Measurements from ENCODE around the gene CA4. TPM values are rescaled to one million over a fixed set of nuclear protein-coding genes. Genes with fewer than 3 reads are reported as not detected.
"Not testable (repeated sequence)": the region's sequence is repeated elsewhere in the genome, so short reads cannot be mapped to it uniquely, and the experiment has no call there.

The CA4 gene
- total RNA-seq, 4 donors from 2014 or later: 0.45 to 1.3 (median 1.1) TPM; not detected in 1

DNA sequence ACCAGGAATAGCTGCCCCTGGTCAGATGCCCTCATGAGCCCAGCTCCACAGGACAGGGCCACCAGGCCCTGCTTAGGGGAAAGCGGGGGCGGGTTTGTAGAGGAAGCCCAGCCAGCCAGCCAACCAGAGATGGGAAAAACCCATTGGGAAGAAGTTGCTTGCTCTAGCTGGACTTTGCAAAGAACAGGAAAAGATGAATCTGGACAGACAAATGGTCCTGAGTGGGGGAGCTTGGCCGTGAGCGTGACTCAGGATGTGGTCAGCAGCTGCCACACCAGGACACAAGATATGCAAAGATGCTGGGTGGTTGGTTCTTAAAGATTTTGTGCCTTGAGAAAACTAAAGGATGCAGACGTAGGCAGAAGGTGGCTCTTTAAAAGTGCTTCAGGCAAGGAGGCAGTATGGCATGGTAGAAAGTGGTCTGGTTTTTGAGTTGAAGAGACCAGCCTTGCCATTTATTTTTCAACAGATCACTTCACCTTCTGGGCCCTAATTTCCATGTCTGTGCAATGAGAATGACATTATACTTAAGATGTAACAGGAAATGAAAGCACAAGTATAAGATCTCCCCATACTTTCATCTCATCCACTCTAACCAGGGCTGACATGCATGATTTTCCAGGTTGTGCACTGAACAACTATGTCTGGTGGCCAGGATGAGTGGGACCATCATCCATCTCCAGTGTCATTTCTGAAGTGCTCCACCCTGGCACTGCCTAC is 43.3 kb upstream of the CA4 start:
- 76 to 81% methylated on average over 4 of the region's 5 CpGs for WGBS, 2 donors
- TF ChIP-seq POLR2A (IDR thresholded peaks at IDR 0.05): no peak
- TF ChIP-seq, protein P1, sequence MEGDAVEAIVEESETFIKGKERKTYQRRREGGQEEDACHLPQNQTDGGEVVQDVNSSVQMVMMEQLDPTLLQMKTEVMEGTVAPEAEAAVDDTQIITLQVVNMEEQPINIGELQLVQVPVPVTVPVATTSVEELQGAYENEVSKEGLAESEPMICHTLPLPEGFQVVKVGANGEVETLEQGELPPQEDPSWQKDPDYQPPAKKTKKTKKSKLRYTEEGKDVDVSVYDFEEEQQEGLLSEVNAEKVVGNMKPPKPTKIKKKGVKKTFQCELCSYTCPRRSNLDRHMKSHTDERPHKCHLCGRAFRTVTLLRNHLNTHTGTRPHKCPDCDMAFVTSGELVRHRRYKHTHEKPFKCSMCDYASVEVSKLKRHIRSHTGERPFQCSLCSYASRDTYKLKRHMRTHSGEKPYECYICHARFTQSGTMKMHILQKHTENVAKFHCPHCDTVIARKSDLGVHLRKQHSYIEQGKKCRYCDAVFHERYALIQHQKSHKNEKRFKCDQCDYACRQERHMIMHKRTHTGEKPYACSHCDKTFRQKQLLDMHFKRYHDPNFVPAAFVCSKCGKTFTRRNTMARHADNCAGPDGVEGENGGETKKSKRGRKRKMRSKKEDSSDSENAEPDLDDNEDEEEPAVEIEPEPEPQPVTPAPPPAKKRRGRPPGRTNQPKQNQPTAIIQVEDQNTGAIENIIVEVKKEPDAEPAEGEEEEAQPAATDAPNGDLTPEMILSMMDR (IDR thresholded peaks at IDR 0.05): no peak

DNA sequence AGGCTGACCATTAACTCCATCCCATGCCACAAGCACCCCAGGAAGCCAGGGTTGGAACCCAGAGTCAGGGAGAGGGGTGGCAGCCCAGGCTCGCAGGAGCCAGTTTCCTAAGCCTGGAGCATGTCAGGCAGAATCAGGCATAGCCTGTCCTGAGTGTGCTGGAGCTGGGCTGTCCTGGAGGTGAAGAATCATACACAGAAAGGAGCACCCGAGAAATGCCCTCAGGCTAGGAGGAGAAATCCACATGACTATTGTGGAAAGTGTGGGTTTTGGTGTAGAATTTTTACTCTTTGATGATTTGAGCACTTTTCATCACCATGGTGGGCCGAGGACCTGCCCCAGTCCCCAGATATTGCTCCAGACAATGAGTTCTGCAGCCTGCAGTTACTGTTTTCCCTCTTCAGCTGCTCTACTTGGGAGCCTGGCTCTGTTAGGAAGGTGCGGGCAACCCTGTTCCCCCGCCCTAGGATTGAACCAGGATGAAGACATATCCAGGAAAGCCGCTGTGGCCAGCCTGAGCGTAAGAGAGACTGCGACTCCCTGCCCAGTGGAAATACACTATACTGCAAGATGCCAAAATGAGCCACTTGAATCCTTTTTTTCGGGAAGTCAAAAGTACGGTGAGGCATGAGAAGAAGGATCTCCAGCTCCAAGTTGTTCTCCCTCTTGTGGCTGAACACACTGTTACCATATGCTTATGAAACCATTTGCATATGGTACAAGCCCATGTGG is 42.1 kb upstream of the CA4 start:
- H3K9me3 ChIP-seq: no peaks in the 10 kb centered on the region
- no peaks in the 10 kb centered on the region for H3K36me3 ChIP-seq
- peaks cover 0 to 39% (median 0%) of the 10 kb centered on the region in 4 donors for H3K27me3 ChIP-seq
- no peak overlapping the region for H3K27ac ChIP-seq
- intact Hi-C loops (cut with DNase I): no loop called here
- no peak overlapping the region for H3K4me3 ChIP-seq
- no peak for TF ChIP-seq POLR2A (IDR thresholded peaks at IDR 0.05)
- TF ChIP-seq, protein P1 (IDR thresholded peaks at IDR 0.05): no peak
- peaks cover 0 to 5% (median 0%) of the 10 kb centered on the region in 3 donors for H3K4me1 ChIP-seq
- 66 to 74% methylated on average over 4 of the region's 10 CpGs for WGBS, 2 donors
- DNase-seq: no peak

More for the DNA sequence above, 43.3 kb upstream of the CA4 start:
- intact Hi-C loops (cut with DNase I): no loop called here
- Histone ChIP-seq H3K36me3 (no peaks in the 10 kb centered on the region), H3K27me3 (peaks cover 0 to 47% (median 0%) of the 10 kb centered on the region in 4 donors), H3K4me3 (no peak overlapping the region), H3K9me3 (no peaks in the 10 kb centered on the region), H3K27ac (no peak overlapping the region), H3K4me1 (peaks cover 0 to 12% (median 0%) of the 10 kb centered on the region in 3 donors)
- no peak for DNase-seq

DNA sequence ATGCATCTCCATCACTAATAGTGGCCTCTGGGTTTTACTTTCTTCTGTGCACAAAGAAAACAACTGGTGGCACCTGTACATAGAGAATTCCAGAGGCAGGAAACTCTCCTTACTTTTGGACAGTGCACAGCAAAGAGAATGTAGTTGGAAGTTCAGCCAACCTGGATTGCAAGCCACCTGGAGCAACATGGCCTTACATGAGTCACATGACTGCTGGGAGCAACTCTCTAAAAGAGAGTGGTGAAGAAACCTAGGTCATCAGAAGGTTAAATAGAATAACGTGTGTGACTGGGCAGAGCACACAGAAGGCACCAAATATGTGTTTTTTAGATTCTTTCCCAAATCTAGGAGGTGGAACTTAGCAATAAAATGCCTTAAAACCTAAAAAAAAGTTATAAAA is 41.5 kb upstream of the CA4 start:
- H3K27me3 ChIP-seq: peaks cover 0 to 33% (median 0%) of the 10 kb centered on the region in 4 donors
- WGBS, 2 donors: 17 to 23% methylated on average over 1 of the region's 1 CpG
- H3K4me3 ChIP-seq; DNase-seq; H3K27ac ChIP-seq; H3K9me3 ChIP-seq; intact Hi-C loops (cut with DNase I); H3K36me3 ChIP-seq; H3K4me1 ChIP-seq: not testable (repeated sequence)

DNA sequence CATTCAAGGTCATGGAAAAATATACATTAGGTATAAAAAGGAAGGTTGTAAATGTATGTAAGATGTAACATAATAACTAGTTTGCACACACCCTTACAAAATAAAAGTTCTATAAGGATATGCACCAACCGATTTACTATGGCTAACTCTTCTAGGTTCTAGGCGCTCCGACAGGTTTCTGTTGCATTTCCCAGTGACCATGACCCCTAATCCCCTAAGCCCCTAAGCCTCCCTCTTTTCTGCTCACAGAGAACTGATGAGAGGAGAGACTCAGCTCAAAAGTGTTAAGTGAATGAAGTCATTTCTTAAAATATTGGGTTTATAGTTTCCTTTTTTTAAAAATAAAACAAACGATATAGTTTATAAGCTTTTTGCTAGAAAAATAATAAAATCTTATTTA is 41.1 kb upstream of the CA4 start:
- WGBS, 2 donors: 81 to 84% methylated on average over 4 of the region's 4 CpGs
- no peak for TF ChIP-seq POLR2A (IDR thresholded peaks at IDR 0.05)
- TF ChIP-seq, protein P1 (IDR thresholded peaks at IDR 0.05): no peak
- Histone ChIP-seq H3K4me1 (no peaks in the 10 kb centered on the region), H3K9me3 (no peaks in the 10 kb centered on the region), H3K36me3 (no peaks in the 10 kb centered on the region), H3K27ac (no peak overlapping the region), H3K27me3 (peaks cover 0 to 29% (median 0%) of the 10 kb centered on the region in 4 donors), H3K4me3 (no peak overlapping the region)
- no peak for DNase-seq
- intact Hi-C loops (cut with DNase I): no loop called here

DNA sequence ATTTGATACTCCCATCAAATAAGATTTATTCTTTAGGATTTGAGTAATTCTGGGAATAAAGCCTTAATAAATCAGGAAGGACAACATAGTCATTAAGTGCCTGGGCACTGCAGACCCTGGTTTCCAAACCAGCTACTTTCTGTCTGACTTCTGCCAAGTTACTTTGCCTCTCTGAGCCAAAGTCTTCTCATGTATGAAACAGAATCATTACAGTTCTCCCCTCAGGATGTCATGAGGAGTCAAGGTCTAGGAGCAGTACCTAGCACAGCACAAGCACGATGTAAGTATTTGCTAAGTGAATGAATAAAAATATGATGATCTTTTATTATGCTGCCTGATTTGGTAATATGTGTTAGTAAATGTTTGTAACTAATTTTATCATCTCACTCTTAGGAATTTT is 40.6 kb upstream of the CA4 start:
- no peaks in the 10 kb centered on the region for H3K4me1 ChIP-seq
- no peak overlapping the region for H3K4me3 ChIP-seq
- WGBS, 2 donors: 75 to 79% methylated on average over 1 of the region's 1 CpG
- H3K27me3 ChIP-seq: peaks cover 0 to 25% (median 0%) of the 10 kb centered on the region in 4 donors
- intact Hi-C loops (cut with DNase I): no loop called here
- H3K36me3 ChIP-seq: no peaks in the 10 kb centered on the region
- DNase-seq: no peak
- no peak for TF ChIP-seq POLR2A (IDR thresholded peaks at IDR 0.05)
- H3K9me3 ChIP-seq: no peaks in the 10 kb centered on the region
- no peak overlapping the region for H3K27ac ChIP-seq

DNA sequence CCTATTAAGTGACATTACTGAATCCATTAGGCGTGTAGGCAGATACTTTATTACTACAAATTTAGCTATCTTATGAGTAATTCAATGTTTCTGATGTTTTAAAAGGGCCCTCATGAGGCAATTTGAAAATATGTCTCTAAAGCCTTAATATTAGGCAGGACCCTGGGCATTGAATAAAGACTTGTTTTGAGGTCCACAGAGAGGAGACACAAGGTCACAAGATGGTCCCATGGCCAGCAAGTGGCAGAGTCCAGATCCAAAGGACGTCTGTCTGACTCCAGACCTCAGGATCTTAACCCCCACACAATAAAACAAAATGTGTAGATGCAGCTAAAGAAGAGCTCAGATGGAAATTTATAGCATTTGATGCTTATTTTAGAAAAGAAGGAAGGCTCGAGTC is 39.2 kb upstream of the CA4 start:
- TF ChIP-seq POLR2A (IDR thresholded peaks at IDR 0.05): no peak
- TF ChIP-seq, protein P1 (IDR thresholded peaks at IDR 0.05): no peak
- Histone ChIP-seq H3K4me1 (no peaks in the 10 kb centered on the region), H3K36me3 (no peaks in the 10 kb centered on the region), H3K27me3 (peaks cover 0 to 25% (median 0%) of the 10 kb centered on the region in 4 donors), H3K27ac (no peak overlapping the region), H3K4me3 (no peak overlapping the region), H3K9me3 (no peaks in the 10 kb centered on the region)
- WGBS, 2 donors: 44 to 46% methylated on average over 2 to 3 of the region's 3 CpGs
- DNase-seq: no peak
- intact Hi-C loops (cut with DNase I): no loop called here

DNA sequence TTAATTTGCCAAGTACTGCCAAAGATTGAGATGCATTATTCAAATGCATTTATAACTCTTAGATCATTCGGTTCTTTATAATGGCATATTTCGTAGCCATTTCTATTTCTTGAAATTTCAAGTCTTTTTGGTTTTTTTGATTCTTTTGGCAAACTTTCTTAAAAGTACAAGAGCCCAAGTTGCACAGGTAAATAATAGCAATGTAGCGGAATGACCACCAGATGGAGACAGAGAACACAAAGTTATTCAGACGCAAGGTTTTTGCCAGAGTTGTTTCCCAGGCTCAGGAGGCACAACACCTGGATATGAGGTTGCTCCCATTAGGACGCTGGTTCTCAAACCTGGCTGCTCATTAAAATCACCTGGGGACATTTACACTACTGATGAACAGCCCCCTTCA is 38.1 kb upstream of the CA4 start:
- H3K4me1 ChIP-seq; H3K27ac ChIP-seq; H3K9me3 ChIP-seq; DNase-seq; H3K4me3 ChIP-seq; H3K36me3 ChIP-seq; intact Hi-C loops (cut with DNase I): not testable (repeated sequence)
- H3K27me3 ChIP-seq: peaks cover 0 to 15% (median 0%) of the 10 kb centered on the region in 4 donors
- no CpG with 5 or more reads among the region's 5 CpGs for WGBS, 2 donors

DNA sequence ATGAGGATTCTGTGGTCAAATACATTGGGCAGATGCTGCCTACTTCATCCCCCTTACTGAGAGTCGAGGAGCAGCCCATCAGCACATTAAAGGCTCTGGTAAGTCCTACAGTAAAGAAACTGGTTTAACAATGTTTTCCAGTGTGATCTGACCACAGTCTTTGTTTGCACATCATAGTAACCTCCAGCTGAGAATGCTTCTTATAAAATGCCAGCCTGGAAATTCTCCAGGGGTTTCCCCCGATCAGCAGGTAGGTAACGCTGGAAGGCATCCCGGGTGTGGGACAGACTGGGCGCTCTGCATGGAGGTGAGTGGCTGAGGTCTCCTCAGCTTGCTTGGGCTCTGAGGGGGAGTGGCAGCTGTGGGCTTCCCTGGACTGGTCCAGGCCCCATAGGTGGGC is 34.4 kb upstream of the CA4 start:
- H3K4me1 ChIP-seq; H3K27ac ChIP-seq; H3K27me3 ChIP-seq; H3K4me3 ChIP-seq; H3K36me3 ChIP-seq; intact Hi-C loops (cut with DNase I); DNase-seq; H3K9me3 ChIP-seq: not testable (repeated sequence)
- WGBS, 2 donors: no CpG with 5 or more reads among the region's 5 CpGs

DNA sequence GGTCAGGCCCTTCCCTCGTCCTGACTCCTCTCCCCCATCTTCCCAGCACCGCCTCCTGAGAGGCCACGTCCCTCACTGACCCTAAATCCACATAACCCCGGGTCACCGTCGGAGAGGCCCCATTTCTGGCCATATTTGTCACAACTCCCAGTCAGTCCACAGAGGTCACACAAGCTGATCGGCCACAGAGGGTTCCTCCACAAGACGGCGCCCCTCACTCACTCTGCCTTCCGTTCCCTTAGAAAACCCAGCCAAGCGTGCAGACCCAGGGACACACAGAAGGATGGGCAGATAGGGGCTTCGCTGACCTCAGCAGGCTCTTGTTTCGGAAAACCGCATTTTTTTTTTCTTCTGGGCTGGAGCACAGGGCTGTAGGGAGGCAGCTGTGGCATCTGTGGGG is 33.6 kb upstream of the CA4 start:
- H3K27me3 ChIP-seq; H3K4me3 ChIP-seq; H3K9me3 ChIP-seq; H3K4me1 ChIP-seq; intact Hi-C loops (cut with DNase I); DNase-seq; H3K27ac ChIP-seq; H3K36me3 ChIP-seq: not testable (repeated sequence)
- WGBS, 2 donors: no CpG with 5 or more reads among the region's 14 CpGs
